PC-9 (cell line): ENCODE measurements around the gene TBC1D22A. TPM values are rescaled to one million over a fixed set of nuclear protein-coding genes. Genes with fewer than 3 reads are reported as not detected.

ENCODE experiments used
- BruUV-seq: library from RNA; stranded (reverse); fragments of 400-500 nt; replicated peaks from 2 replicates; lab custom pipeline; 2021; lab: Mats Ljungman, UMichigan
- CTCF ChIA-PET: fragments of 300-600 bp; sonication (Branson Sonifier 250); formaldehyde crosslinking; loops from one replicate; lab custom pipeline; 2022; ENCODE audit warnings: antibody characterized with exemption; lab: Charles Lee
- POLR2A ChIA-PET: fragments of 300-600 bp; sonication (Branson Sonifier 250); formaldehyde crosslinking; loops from one replicate; lab custom pipeline; 2022; ENCODE audit warnings: antibody characterized with exemption; ENCODE audit not compliant: unreplicated experiment; lab: Charles Lee
- DNase-seq, 2 experiments: peaks; one replicate each; pipeline versions ENCODE4 v3.0.0 to v3.0.0-alpha.2; 2015 to 2022; ENCODE audit warnings: mixed read lengths in 1 of 2
- H2AFZ ChIP-seq: fragments of 200-600 bp; sonication (generic); 2 replicates; pipeline ENCODE4 v1.8.1; 2017; ENCODE audit warnings: antibody characterized with exemption
- H3F3A ChIP-seq: fragments of 200-600 bp; sonication (generic); 2 replicates; pipeline ENCODE4 v1.8.1; 2017; ENCODE audit warnings: antibody characterized with exemption, mild to moderate bottlenecking, low read depth; ENCODE audit not compliant: insufficient read depth
- H3K27ac ChIP-seq: fragments of 200-600 bp; sonication (generic); 2 replicates; pipeline ENCODE4 v1.6.1; 2016; ENCODE audit warnings: mixed run types
- H3K27me3 ChIP-seq: fragments of 200-600 bp; sonication (generic); 2 replicates; pipeline ENCODE4 v1.6.1; 2016; ENCODE audit warnings: low read depth, mixed run types; ENCODE audit not compliant: insufficient read depth
- H3K36me3 ChIP-seq: fragments of 200-600 bp; sonication (generic); 2 replicates; pipeline ENCODE4 v1.6.1; 2016; ENCODE audit warnings: low read depth, mixed run types
- H3K4me1 ChIP-seq: fragments of 200-600 bp; sonication (generic); replicated peaks from 2 replicates; pipeline ENCODE4 v1.6.1; 2016; ENCODE audit warnings: mixed run types; ENCODE audit not compliant: insufficient read depth
- H3K4me2 ChIP-seq: fragments of 200-600 bp; sonication (generic); 2 replicates; pipeline ENCODE4 v1.6.1; 2017; ENCODE audit warnings: mixed run types
- H3K4me3 ChIP-seq: fragments of 200-600 bp; sonication (generic); 2 replicates; pipeline ENCODE4 v1.6.1; 2016; ENCODE audit warnings: mixed run types
- H3K79me2 ChIP-seq: fragments of 200-600 bp; sonication (generic); 2 replicates; pipeline ENCODE4 v1.6.1; 2017; ENCODE audit warnings: low read depth, mixed run types
- H3K9me2 ChIP-seq: fragments of 200-600 bp; sonication (generic); 2 replicates; pipeline ENCODE4 v1.8.1; 2017; ENCODE audit warnings: mild to moderate bottlenecking; ENCODE audit not compliant: insufficient read depth
- H3K9me3 ChIP-seq: fragments of 200-600 bp; sonication (generic); 2 replicates; pipeline ENCODE4 v1.8.1; 2016; ENCODE audit warnings: low read depth; ENCODE audit not compliant: insufficient read depth
- H4K20me1 ChIP-seq: fragments of 200-600 bp; sonication (generic); 2 replicates; pipeline ENCODE4 v1.8.1; 2017; ENCODE audit not compliant: insufficient read depth
- CTCF ChIP-seq: fragments of 200-600 bp; sonication (generic); conservative IDR thresholded peaks from 2 replicates; pipeline ENCODE4 v1.6.1; 2017; ENCODE audit warnings: mixed run types, antibody characterized with exemption, mild to moderate bottlenecking, moderate library complexity
- EZH2 ChIP-seq: fragments of 200-600 bp; sonication (generic); IDR thresholded peaks from 2 replicates; pipeline ENCODE4 v1.8.0; 2017; ENCODE audit warnings: antibody characterized with exemption, low read depth
- intact Hi-C: fragments of 100-400 bp; cut with micrococcal nuclease; formaldehyde crosslinking; loops from one replicate; pipeline ENCODE4 v1.10.0; 2022; ENCODE audit not compliant: unreplicated experiment
- total RNA-seq: library from RNA; stranded (reverse); gene quantifications from 2 replicates; pipeline ENCODE4 v1.2.3, GENCODE V29; 2021

The TBC1D22A gene
- total RNA-seq, 1 experiment from 2014 or later, result 40.3 TPM

- DNase-seq, result no peak
- Histone ChIP-seq H3K9me2 (no peaks in the 10 kb centered on the region), H3K4me1 (no peaks in the 10 kb centered on the region; the same call in 1 of the 2 replicates), H4K20me1 (no peaks in the 10 kb centered on the region; the same call in 1 of the 2 replicates), H3F3A (peaks cover 3% of the 10 kb centered on the region; the same call in 1 of the 2 replicates), H3K9me3 (no peaks in the 10 kb centered on the region), H3K36me3 (no peaks in the 10 kb centered on the region), H3K4me2 (no peak overlapping the region), H3K79me2 (no peaks in the 10 kb centered on the region), H3K4me3 (no peak overlapping the region), H3K27ac (no peak overlapping the region), H3K27me3 (no peaks in the 10 kb centered on the region), H2AFZ (no peak overlapping the region)
- intact Hi-C loops, result no loop called here
- no TSS peak for BruUV-seq
- POLR2A ChIA-PET, result no interaction called here
- CTCF ChIA-PET, result no interaction called here
- TF ChIP-seq EZH2 (no peak), CTCF (no peak)
Measured at GRCh38 chr22:47091921-47092700, 329.7 kb downstream of the TBC1D22A start.

- CTCF ChIA-PET, result no interaction called here
- Histone ChIP-seq H4K20me1 (no peaks in the 10 kb centered on the region; the same call in 1 of the 2 replicates), H3K79me2 (no peaks in the 10 kb centered on the region), H3F3A (no peaks in the 10 kb centered on the region), H3K4me3 (no peak overlapping the region), H3K27me3 (no peaks in the 10 kb centered on the region), H3K36me3 (no peaks in the 10 kb centered on the region), H3K9me3 (no peaks in the 10 kb centered on the region), H3K4me1 (no peaks in the 10 kb centered on the region; the same call in 1 of the 2 replicates), H3K4me2 (no peak overlapping the region), H2AFZ (no peak overlapping the region), H3K9me2 (no peaks in the 10 kb centered on the region), H3K27ac (no peak overlapping the region)
- intact Hi-C loops, result no loop called here
- POLR2A ChIA-PET, result no interaction called here
- no TSS peak for BruUV-seq
- no peak for TF ChIP-seq EZH2
- no peak for TF ChIP-seq CTCF
- DNase-seq, result no peak
Measured at GRCh38 chr22:47092896-47093311, 330.5 kb downstream of the TBC1D22A start.

DNA sequence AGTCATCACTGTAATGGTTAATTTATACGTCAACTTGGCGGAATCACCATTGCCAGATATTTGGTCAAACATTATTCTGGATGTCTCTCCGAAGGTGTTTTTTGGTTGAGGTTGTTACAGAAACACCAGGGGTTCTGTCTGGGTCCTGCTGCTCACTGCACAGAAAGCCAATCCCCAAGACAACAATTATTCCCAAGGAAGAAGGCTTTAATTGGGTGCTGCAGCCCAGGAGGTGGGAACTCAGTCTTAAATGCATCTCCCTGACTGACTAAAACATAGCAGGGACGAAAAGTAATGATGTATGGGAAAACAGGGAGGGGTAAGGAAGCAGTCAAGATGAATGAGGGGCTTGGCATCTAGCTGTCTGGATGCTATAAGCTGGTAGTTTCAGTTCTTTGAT lies 331.3 kb downstream of the TBC1D22A start:
- no peak for TF ChIP-seq CTCF
- no peak for TF ChIP-seq EZH2
- Histone ChIP-seq H3K9me2 (no peaks in the 10 kb centered on the region), H4K20me1 (no peaks in the 10 kb centered on the region; the same call in 1 of the 2 replicates), H3K36me3 (no peaks in the 10 kb centered on the region), H3F3A (no peaks in the 10 kb centered on the region), H3K9me3 (no peaks in the 10 kb centered on the region), H3K27ac (no peak overlapping the region), H2AFZ (no peak overlapping the region), H3K4me1 (no peaks in the 10 kb centered on the region; the same call in 1 of the 2 replicates), H3K4me3 (no peak overlapping the region), H3K79me2 (no peaks in the 10 kb centered on the region), H3K27me3 (no peaks in the 10 kb centered on the region), H3K4me2 (no peak overlapping the region)
- intact Hi-C loops, result no loop called here
- ChIA-PET CTCF (no interaction called here), POLR2A (no interaction called here)
- DNase-seq, result no peak
- BruUV-seq, result no TSS peak
